BLaER1 treated with 17β-estradiol and CSF1 and Interleukin-3, amounts not matched to agents 10 nM and 100 nM (cell line): ENCODE measurements around the gene KRT81.
"Not testable (repeated sequence)": the region's sequence is repeated elsewhere in the genome, so short reads cannot be mapped to it uniquely, and the experiment has no call there.

Experiments
- H3K27ac ChIP-seq, 11 experiments: shearing (Covaris generic); formaldehyde crosslinking; 2 replicates each; pipeline ENCODE4 v1.8.1; 2022
- H3K27me3 ChIP-seq, 11 experiments: shearing (Covaris generic); formaldehyde crosslinking; 2 replicates each; pipeline ENCODE4 v1.8.1; 2022
- H3K36me3 ChIP-seq, 11 experiments: shearing (Covaris generic); formaldehyde crosslinking; 2 replicates each; pipeline ENCODE4 v1.8.1; 2022
- H3K4me1 ChIP-seq, 10 experiments: shearing (Covaris generic); formaldehyde crosslinking; 2 replicates each; pipeline ENCODE4 v1.8.1; 2022
- H3K4me2 ChIP-seq, 11 experiments: shearing (Covaris generic); formaldehyde crosslinking; 2 replicates each; pipeline ENCODE4 v1.8.1; 2022
- H3K4me3 ChIP-seq, 10 experiments: shearing (Covaris generic); formaldehyde crosslinking; 2 replicates each; pipeline ENCODE4 v1.8.1; 2022
- H3K9ac ChIP-seq, 11 experiments: shearing (Covaris generic); formaldehyde crosslinking; 2 replicates each; pipeline ENCODE4 v1.8.1; 2022
- H3K9me3 ChIP-seq, 11 experiments: shearing (Covaris generic); formaldehyde crosslinking; replicated peaks in 1 of 11; 2 replicates each; pipeline ENCODE4 v1.8.1; 2022
- H4K20me1 ChIP-seq, 11 experiments: shearing (Covaris generic); formaldehyde crosslinking; 2 replicates each; pipeline ENCODE4 v1.8.1; 2022
- Cebpa-rat ChIP-seq, 11 experiments: shearing (Covaris generic); IDR thresholded peaks; 2 replicates each; pipeline ENCODE4 v1.8.1; 2022

Gene KRT81

GRCh38 chr12:52319097-52319496 is 27.8 kb upstream of the KRT81 start:
- Histone ChIP-seq H3K4me2 (no peak overlapping the region), H3K4me1 (peaks cover 0 to 5% (median 0%) of the 10 kb centered on the region in 10 experiments; a peak in 1 of 20 replicates)

GRCh38 chr12:52318241-52318990 is 27.1 kb upstream of the KRT81 start:
- no peak for TF ChIP-seq Cebpa-rat (IDR thresholded peaks at IDR 0.05)
- H3K9ac ChIP-seq: no peak overlapping the region
- H3K4me1 ChIP-seq: 0 out of 20 replicates have a peak, but pooled peaks cover 0 to 5% (median 0%) of the 10 kb centered on the region in 10 experiments
- H3K36me3 ChIP-seq: no peaks in the 10 kb centered on the region
- H3K27me3 ChIP-seq: no peaks in the 10 kb centered on the region
- no peaks in the 10 kb centered on the region for H4K20me1 ChIP-seq
- H3K9me3 ChIP-seq: no peaks in the 10 kb centered on the region
- no peak overlapping the region for H3K4me3 ChIP-seq
- H3K27ac ChIP-seq: no peak overlapping the region
- no peak overlapping the region for H3K4me2 ChIP-seq

More at GRCh38 chr12:52319097-52319496, 27.8 kb upstream of the KRT81 start:
- H3K36me3 ChIP-seq: no peaks in the 10 kb centered on the region
- H4K20me1 ChIP-seq: no peaks in the 10 kb centered on the region
- H3K9me3 ChIP-seq: no peaks in the 10 kb centered on the region
- H3K9ac ChIP-seq: no peak overlapping the region
- no peak for TF ChIP-seq Cebpa-rat (IDR thresholded peaks at IDR 0.05)
- no peak overlapping the region for H3K27ac ChIP-seq
- no peaks in the 10 kb centered on the region for H3K27me3 ChIP-seq
- H3K4me3 ChIP-seq: no peak overlapping the region

DNA sequence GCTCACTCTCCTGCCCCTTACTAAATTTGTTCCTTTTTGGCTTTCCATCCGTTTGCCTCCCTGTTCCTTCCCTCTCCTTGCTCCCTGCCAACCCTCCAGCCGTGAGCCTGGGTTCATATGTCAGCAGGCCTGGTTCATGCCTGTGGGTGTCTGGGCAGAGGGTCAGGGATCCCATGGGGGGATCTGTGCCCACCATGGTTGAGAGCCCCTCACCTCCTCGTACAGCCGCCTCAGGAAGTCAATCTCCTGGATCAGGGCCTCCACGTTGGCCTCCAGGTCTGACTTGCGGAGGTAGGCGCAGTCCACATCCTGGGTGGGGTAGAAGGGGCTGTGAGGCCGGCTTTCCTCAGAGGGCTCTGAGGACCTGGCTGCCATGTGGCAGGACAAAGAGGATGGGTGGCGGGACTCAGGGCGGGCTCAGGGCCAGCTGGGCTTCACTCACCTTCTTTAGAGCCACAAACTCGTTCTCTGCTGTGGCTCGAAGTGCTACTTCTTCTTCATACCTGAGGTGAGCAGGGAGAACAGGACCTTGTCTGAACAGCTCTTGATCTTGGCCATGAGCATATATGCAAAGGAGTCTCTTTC is 26.2 kb upstream of the KRT81 start:
- no peak overlapping the region for H3K4me2 ChIP-seq
- no peak overlapping the region for H3K27ac ChIP-seq
- no peak for TF ChIP-seq Cebpa-rat (IDR thresholded peaks at IDR 0.05)
- H3K9me3 ChIP-seq: no peaks in the 10 kb centered on the region
- H3K27me3 ChIP-seq: no peaks in the 10 kb centered on the region
- no peak overlapping the region for H3K4me3 ChIP-seq
- 0 out of 20 replicates have a peak, but pooled peaks cover 0 to 5% (median 0%) of the 10 kb centered on the region in 10 experiments for H3K4me1 ChIP-seq
- H3K36me3 ChIP-seq: no peaks in the 10 kb centered on the region
- H3K9ac ChIP-seq: no peak overlapping the region
- H4K20me1 ChIP-seq: no peaks in the 10 kb centered on the region

DNA sequence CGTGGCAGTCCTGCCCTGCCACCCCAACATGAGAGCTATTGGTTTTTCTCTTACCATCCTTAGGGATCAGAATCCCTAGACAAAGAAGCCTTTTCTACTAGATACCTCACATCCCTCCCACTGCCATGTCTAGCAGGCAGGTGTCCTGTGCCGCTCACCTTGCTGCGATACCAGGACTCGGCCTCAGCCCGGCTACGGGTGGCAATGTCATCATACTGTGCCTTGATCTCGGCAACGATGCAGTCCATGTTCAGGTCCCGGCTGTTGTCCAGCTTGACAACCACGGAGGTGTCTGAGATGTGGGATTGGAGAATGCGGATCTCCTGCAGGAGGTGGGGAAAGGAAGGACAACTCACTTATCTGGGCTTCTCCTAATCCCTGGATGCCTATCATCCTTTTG is 25.4 kb upstream of the KRT81 start:
- Histone ChIP-seq H3K4me2 (no peak overlapping the region), H3K9me3 (no peaks in the 10 kb centered on the region), H3K9ac (no peak overlapping the region), H3K4me1 (0 out of 20 replicates have a peak, but pooled peaks cover 0 to 5% (median 0%) of the 10 kb centered on the region in 10 experiments), H3K27ac (no peak overlapping the region), H3K27me3 (no peaks in the 10 kb centered on the region), H4K20me1 (no peaks in the 10 kb centered on the region), H3K36me3 (no peaks in the 10 kb centered on the region), H3K4me3 (no peak overlapping the region)
- no peak for TF ChIP-seq Cebpa-rat (IDR thresholded peaks at IDR 0.05)

DNA sequence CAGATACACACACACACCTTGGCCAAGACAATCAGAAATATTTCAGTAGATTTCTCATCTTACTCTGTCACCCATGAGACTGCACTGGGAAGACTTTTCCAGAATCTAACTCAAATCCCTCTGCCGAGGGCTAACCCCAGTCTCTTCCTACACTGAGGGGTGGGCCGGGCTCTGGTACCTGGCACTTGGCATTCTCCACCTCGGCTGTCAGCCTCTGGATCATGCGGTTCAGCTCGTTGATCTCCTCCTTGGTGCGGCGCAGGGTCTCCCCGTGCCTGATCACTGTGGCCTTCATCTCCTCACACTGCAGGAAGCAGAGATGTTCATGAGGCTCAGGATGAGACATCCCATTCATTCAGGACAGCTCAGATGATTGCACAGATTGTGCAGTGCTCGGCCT is 25.0 kb upstream of the KRT81 start:
- no peaks in the 10 kb centered on the region for H4K20me1 ChIP-seq
- H3K9ac ChIP-seq: no peak overlapping the region
- no peaks in the 10 kb centered on the region for H3K36me3 ChIP-seq
- TF ChIP-seq Cebpa-rat (IDR thresholded peaks at IDR 0.05): no peak
- H3K4me3 ChIP-seq: no peak overlapping the region
- H3K4me2 ChIP-seq: no peak overlapping the region
- H3K27me3 ChIP-seq: no peaks in the 10 kb centered on the region; a peak in 1 of 22 replicates
- no peaks in the 10 kb centered on the region for H3K9me3 ChIP-seq
- H3K27ac ChIP-seq: no peak overlapping the region
- 0 out of 20 replicates have a peak, but pooled peaks cover 0 to 5% (median 0%) of the 10 kb centered on the region in 10 experiments for H3K4me1 ChIP-seq

DNA sequence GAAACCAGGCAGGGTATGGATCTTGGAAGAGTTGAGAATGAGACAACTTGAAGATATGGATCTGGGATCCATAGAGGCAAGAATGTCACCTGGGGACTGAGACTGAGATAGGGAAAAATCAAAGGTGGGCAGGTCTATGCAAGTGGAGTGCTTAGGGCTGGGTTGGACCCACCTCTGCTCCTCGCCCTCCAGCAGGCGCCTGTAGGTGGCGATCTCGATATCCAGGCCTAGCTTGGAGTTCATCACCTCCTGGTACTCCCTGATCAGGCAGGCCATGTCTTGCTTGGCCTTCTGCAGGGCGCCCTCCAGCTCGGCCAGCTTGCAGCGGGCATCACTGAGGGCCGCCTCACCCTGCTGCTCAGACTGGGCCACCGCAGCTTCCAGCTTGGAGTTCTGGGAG is 24.4 kb upstream of the KRT81 start:
- H3K9ac ChIP-seq, H3K4me3 ChIP-seq, H4K20me1 ChIP-seq, H3K4me2 ChIP-seq, H3K9me3 ChIP-seq, H3K36me3 ChIP-seq, H3K27me3 ChIP-seq, H3K4me1 ChIP-seq, H3K27ac ChIP-seq: not testable (repeated sequence)

DNA sequence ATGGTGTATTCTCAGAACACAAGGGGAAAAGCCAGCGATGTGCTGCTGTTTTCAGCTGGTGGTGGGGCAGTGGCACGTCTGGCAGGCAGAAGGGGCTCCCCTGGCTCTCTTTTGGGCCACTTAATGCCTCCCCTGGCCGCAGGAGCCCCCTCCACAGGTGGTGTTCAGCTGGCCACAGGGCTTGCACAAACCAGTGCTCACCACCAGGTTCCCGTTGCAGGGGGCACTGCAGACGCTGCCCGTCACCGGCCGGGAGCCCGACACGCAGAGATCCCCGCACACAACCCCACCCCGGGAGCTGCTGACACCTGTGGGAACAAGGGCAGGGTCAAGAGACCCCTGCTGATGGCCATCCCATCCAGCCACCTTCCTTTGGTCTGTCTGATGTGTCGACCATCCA is 23.2 kb upstream of the KRT81 start:
- Histone ChIP-seq H3K9ac (no peak overlapping the region), H3K36me3 (no peaks in the 10 kb centered on the region), H3K9me3 (no peaks in the 10 kb centered on the region), H3K27ac (no peak overlapping the region), H4K20me1 (no peaks in the 10 kb centered on the region), H3K4me1 (0 out of 20 replicates have a peak, but pooled peaks cover 0 to 5% (median 0%) of the 10 kb centered on the region in 10 experiments), H3K4me2 (no peak overlapping the region), H3K4me3 (no peak overlapping the region), H3K27me3 (peaks cover 7 to 16% (median 11%) of the 10 kb centered on the region in 11 experiments)
- TF ChIP-seq Cebpa-rat (IDR thresholded peaks at IDR 0.05): no peak

- H3K27ac ChIP-seq: no peak overlapping the region
- no peaks in the 10 kb centered on the region for H4K20me1 ChIP-seq
- H3K4me1 ChIP-seq: 0 out of 20 replicates have a peak, but pooled peaks cover 0 to 2% (median 0%) of the 10 kb centered on the region in 10 experiments
- no peaks in the 10 kb centered on the region for H3K9me3 ChIP-seq
- TF ChIP-seq Cebpa-rat (IDR thresholded peaks at IDR 0.05): no peak
- H3K9ac ChIP-seq: no peak overlapping the region
- H3K4me2 ChIP-seq: no peak overlapping the region
- no peak overlapping the region for H3K4me3 ChIP-seq
- peaks cover 13 to 22% (median 17%) of the 10 kb centered on the region in 11 experiments for H3K27me3 ChIP-seq
- H3K36me3 ChIP-seq: no peaks in the 10 kb centered on the region
Observed at GRCh38 chr12:52313926-52314325, 22.6 kb upstream of the KRT81 start.

GRCh38 chr12:52313461-52313860 is 22.1 kb upstream of the KRT81 start:
- Histone ChIP-seq H3K27ac (no peak overlapping the region), H4K20me1 (no peaks in the 10 kb centered on the region), H3K4me1 (no peaks in the 10 kb centered on the region), H3K4me2 (no peak overlapping the region), H3K27me3 (peaks cover 18 to 26% (median 21%) of the 10 kb centered on the region in 11 experiments), H3K9me3 (peaks cover 0 to 2% (median 0%) of the 10 kb centered on the region in 11 experiments; a peak in 1 of 22 replicates), H3K36me3 (no peaks in the 10 kb centered on the region), H3K4me3 (no peak overlapping the region), H3K9ac (no peak overlapping the region)
- TF ChIP-seq Cebpa-rat (IDR thresholded peaks at IDR 0.05): no peak
